Colonic mucosa (tissue), 4 donors: ENCODE data around the gene FMNL2. TPM values are rescaled to one million over a fixed set of nuclear protein-coding genes. Genes with fewer than 3 reads are reported as not detected.
"Not testable (repeated sequence)": the region's sequence is repeated elsewhere in the genome, so short reads cannot be mapped to it uniquely, and the experiment has no call there.

ENCODE experiments used
- DNase-seq: peaks from one replicate; pipeline ENCODE4 v3.0.0-alpha.2; 2020
- H3K27ac ChIP-seq: fragments of 200-600 bp; one replicate; pipeline ENCODE4 v1.8.0; 2021
- H3K27me3 ChIP-seq: fragments of 200-600 bp; one replicate; pipeline ENCODE4 v1.8.0; 2021
- H3K36me3 ChIP-seq: fragments of 200-600 bp; one replicate; pipeline ENCODE4 v1.8.0; 2021
- H3K4me1 ChIP-seq: fragments of 200-600 bp; one replicate; pipeline ENCODE4 v1.8.0; 2021; ENCODE audit warnings: mild to moderate bottlenecking
- H3K4me3 ChIP-seq: fragments of 200-600 bp; one replicate; pipeline ENCODE4 v1.8.0; 2021
- H3K9ac ChIP-seq, 2 donors: one replicate each; pipeline ENCODE4 v1.7.0; 2013; ENCODE audit warnings: control low read depth in 2 of 2, low read depth in 2 of 2, low read length in 2 of 2
- H3K9me3 ChIP-seq: fragments of 200-600 bp; one replicate; pipeline ENCODE4 v1.8.0; 2021
- intact Hi-C: fragments of 100-400 bp; cut with DNase I; formaldehyde crosslinking; loops from one replicate; pipeline ENCODE4 v1.14.1; 2022
- total RNA-seq, 2 donors: library from RNA; stranded (reverse); fragmentation: NEBNext Ultra II Directional in 1 of 2; extraction: Animal tissue kit (Norgen Biotek cat#: 25700) in 1 of 2; gene quantifications; one replicate each; pipeline ENCODE4 v1.2.1, GENCODE V29; 2021
- TF ChIP-seq, protein P1 (sequence below): fragments of 200-600 bp; IDR thresholded peaks from one replicate; pipeline ENCODE4 v1.8.0; 2022; ENCODE audit warnings: antibody characterized with exemption, mild to moderate bottlenecking
- donor health status: healthy.
- donor health status: DM: no; HTN: no; CAD: no.
- donor health status: DM: no; HTN: no; CAD: no.

FMNL2 gene
- total RNA-seq, 2 donors from 2014 or later, result 10.6 to 17.5 TPM

DNA sequence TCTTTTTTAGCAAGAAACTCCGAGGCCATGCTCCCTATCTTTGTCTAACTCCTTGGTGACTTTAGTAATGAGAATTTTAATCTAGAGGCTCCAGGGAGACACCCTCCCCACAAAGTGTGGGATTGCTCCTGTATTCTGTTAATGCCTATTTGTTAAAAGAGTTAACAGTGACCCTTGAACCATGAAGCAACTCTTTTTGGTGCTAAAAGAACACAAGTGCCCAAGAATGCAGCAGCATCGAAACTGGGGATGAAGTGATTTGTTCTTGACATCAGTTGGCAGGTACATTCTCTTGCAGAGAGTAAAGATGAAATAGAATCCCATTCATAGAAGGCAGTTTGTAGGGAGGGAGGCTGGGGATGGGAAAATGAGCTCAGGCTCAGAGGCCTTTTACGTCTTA is 50.0 kb downstream of the FMNL2 start:
- no peak overlapping the region for H3K9ac ChIP-seq
- no peak overlapping the region for H3K4me3 ChIP-seq
- no peak for DNase-seq
- TF ChIP-seq, protein P1, sequence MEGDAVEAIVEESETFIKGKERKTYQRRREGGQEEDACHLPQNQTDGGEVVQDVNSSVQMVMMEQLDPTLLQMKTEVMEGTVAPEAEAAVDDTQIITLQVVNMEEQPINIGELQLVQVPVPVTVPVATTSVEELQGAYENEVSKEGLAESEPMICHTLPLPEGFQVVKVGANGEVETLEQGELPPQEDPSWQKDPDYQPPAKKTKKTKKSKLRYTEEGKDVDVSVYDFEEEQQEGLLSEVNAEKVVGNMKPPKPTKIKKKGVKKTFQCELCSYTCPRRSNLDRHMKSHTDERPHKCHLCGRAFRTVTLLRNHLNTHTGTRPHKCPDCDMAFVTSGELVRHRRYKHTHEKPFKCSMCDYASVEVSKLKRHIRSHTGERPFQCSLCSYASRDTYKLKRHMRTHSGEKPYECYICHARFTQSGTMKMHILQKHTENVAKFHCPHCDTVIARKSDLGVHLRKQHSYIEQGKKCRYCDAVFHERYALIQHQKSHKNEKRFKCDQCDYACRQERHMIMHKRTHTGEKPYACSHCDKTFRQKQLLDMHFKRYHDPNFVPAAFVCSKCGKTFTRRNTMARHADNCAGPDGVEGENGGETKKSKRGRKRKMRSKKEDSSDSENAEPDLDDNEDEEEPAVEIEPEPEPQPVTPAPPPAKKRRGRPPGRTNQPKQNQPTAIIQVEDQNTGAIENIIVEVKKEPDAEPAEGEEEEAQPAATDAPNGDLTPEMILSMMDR, result no peak
- intact Hi-C loops, result no loop called here
- H3K9me3 ChIP-seq, result no peaks in the 10 kb centered on the region
- H3K27ac ChIP-seq, result no peak overlapping the region
- no peaks in the 10 kb centered on the region for H3K36me3 ChIP-seq
- no peaks in the 10 kb centered on the region for H3K27me3 ChIP-seq
- no peaks in the 10 kb centered on the region for H3K4me1 ChIP-seq

GRCh38 chr2:152385650-152386049 is 50.7 kb downstream of the FMNL2 start:
- no peaks in the 10 kb centered on the region for H3K36me3 ChIP-seq
- H3K4me1 ChIP-seq, result no peaks in the 10 kb centered on the region
- no peak for DNase-seq
- H3K27ac ChIP-seq, result no peak overlapping the region
- H3K27me3 ChIP-seq, result no peaks in the 10 kb centered on the region
- TF ChIP-seq, protein P1, result no peak
- intact Hi-C loops, result no loop called here
- H3K9me3 ChIP-seq, result no peaks in the 10 kb centered on the region
- no peak overlapping the region for H3K9ac ChIP-seq
- H3K4me3 ChIP-seq, result no peak overlapping the region

DNA sequence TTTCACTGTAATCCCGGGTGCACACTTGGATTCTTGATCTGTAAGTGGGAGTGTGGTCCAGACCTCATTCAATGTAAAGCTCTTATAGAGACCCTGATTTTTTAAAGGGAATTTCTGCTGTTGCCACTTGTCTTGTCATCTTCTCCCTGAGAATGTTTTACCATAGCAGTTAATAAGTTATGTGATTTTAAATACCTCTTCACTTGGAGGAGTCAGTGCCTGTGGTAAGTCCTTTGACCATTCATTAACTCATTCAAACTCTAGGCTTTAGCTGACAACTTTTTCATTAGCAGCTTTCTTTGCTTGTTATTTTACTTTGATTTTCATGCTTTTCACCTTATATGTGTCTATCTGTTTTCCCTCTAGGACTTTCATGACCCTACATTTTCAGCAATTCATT is 51.3 kb downstream of the FMNL2 start:
- Histone ChIP-seq H3K4me3 (no peak overlapping the region), H3K9ac (no peak overlapping the region), H3K9me3 (no peaks in the 10 kb centered on the region), H3K4me1 (no peaks in the 10 kb centered on the region), H3K27me3 (no peaks in the 10 kb centered on the region), H3K36me3 (no peaks in the 10 kb centered on the region), H3K27ac (no peak overlapping the region)
- no peak for DNase-seq
- intact Hi-C loops, result no loop called here
- TF ChIP-seq, protein P1, result no peak

DNA sequence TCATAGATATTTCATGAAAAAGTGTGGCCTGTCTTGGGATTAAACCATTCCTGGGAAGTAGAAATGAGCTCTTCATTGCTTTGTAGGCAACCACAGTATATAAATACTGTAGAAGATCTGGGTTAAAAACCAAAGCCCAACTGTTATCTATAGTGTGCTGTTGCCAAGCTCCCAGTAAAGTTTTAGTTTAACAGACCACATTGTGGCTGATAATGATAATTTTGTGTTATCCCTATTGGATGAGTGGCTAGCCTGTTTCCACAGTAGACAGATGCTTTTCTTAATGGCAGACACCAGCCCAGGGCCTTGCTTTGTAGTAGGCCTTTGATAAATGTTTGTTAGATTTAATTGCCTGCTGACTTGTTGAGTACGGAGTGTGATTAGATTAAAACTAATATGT is 52.1 kb downstream of the FMNL2 start:
- Histone ChIP-seq H3K4me1 (no peaks in the 10 kb centered on the region), H3K27me3 (no peaks in the 10 kb centered on the region), H3K36me3 (no peaks in the 10 kb centered on the region), H3K4me3 (no peak overlapping the region), H3K9ac (no peak overlapping the region), H3K9me3 (no peaks in the 10 kb centered on the region), H3K27ac (no peak overlapping the region)
- TF ChIP-seq, protein P1, result no peak
- no peak for DNase-seq
- intact Hi-C loops, result no loop called here

- H3K4me1 ChIP-seq, H3K27me3 ChIP-seq, H3K36me3 ChIP-seq, H3K9me3 ChIP-seq, H3K27ac ChIP-seq, DNase-seq, H3K9ac ChIP-seq, H3K4me3 ChIP-seq, intact Hi-C loops: not testable (repeated sequence)
These were observed 53.3 kb downstream of the FMNL2 start for GRCh38 chr2:152388269-152388668.

- DNase-seq, result no peak
These were observed 54.5 kb downstream of the FMNL2 start for GRCh38 chr2:152389483-152389882.

More at GRCh38 chr2:152389483-152389882, 54.5 kb downstream of the FMNL2 start:
- intact Hi-C loops, result no loop called here
- Histone ChIP-seq H3K36me3 (no peaks in the 10 kb centered on the region), H3K4me1 (no peaks in the 10 kb centered on the region), H3K27me3 (no peaks in the 10 kb centered on the region), H3K9ac (no peak overlapping the region), H3K9me3 (no peaks in the 10 kb centered on the region), H3K27ac (no peak overlapping the region), H3K4me3 (no peak overlapping the region)
- TF ChIP-seq, protein P1, result no peak
